Adipose tissue (tissue), 3 donors: Measurements from ENCODE around the gene CXCL16. TPM values are rescaled to one million over a fixed set of nuclear protein-coding genes. Genes with fewer than 3 reads are reported as not detected.

Experiments used
- H3K27ac ChIP-seq: one replicate; pipeline ENCODE4 v1.5.1; 2013; ENCODE audit warnings: low read depth, low read length
- WGBS, 3 donors: extraction: QIAGEN DNeasy Blood & Tissue Kit; methylation state at CpG; one replicate each; pipeline ENCODE4 v1.1.7; 2013; 5-methylcytosine and 5-hydroxymethylcytosine counted together
- polyA plus RNA-seq, 3 donors: library from polyadenylated mRNA; stranded (reverse); fragments of 200-250 nt; gene quantifications; one replicate each; pipeline ENCODE4 v1.2.3, GENCODE V29; 2013
- donor health status: healthy with polysubstance abuse.
- donor health status: Bipolar disorder and iron deficiency.
- donor health status: healthy.

The CXCL16 gene
- polyA plus RNA-seq, 3 donors, result 6.6 to 13.3 (median 12.1) TPM

- WGBS, 3 donors, result 48 to 72% (median 54%) methylated on average over 3 of the region's 3 CpGs
- no peak overlapping the region for H3K27ac ChIP-seq
Observed at GRCh38 chr17:4764595-4764994, 24.9 kb upstream of the CXCL16 start.

GRCh38 chr17:4759776-4760236 lies 20.1 kb upstream of the CXCL16 start:
- no peak overlapping the region for H3K27ac ChIP-seq
- WGBS, 3 donors, result 58 to 82% (median 79%) methylated on average over 10 of the region's 10 CpGs

GRCh38 chr17:4753392-4753791 lies 13.7 kb upstream of the CXCL16 start:
- WGBS, 3 donors, result 67 to 88% (median 82%) methylated on average over 1 of the region's 1 CpG
- H3K27ac ChIP-seq, result no peak overlapping the region

- no peak overlapping the region for H3K27ac ChIP-seq
- WGBS, 3 donors, result 45 to 68% (median 49%) methylated on average over 5 of the region's 5 CpGs
Observed at GRCh38 chr17:4751932-4752331, 12.2 kb upstream of the CXCL16 start.

DNA sequence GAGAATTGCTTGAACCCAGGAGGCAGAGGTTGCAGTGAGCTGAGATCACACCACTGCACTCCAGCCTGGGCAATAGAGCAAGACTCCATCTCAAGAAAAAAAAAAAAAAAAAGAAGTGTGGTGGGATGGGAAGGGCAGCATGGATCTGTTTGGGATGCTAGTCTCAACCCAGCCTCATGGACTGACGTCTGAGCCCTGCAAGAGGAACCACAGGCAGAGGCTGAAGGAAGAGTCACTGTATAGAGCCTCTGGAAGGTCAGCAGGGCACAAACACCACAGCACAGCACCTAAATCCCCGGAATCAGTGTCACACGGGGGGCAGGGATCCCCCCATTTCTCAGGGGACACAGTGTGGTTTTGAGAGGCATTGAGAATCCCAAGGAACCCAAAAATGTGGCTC lies 10.9 kb upstream of the CXCL16 start:
- 35 to 42% (median 36%) methylated on average over 3 of the region's 3 CpGs for WGBS, 3 donors
- no peak overlapping the region for H3K27ac ChIP-seq

DNA sequence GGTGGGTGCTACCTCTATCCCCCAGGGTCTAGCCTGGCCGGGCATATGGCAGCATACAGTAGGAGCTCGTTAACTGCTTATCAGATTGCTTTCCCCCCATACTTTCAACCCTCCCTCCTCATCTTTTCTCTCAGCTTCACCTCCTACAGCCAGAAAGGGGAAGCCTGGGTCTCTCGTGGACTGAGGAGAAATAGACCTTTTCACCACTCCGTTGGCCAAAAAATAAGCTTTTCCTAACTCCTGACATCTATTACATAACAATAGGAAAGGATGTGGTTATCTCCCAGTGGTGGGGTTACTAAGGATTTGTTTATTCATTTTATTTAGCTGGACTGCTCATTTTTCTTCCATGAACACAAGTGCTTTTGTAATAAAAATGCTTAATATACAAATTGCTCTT lies 9.0 kb upstream of the CXCL16 start:
- no peak overlapping the region for H3K27ac ChIP-seq
- 31 to 69% (median 39%) methylated on average over 4 of the region's 4 CpGs for WGBS, 3 donors

- 22 to 61% (median 25%) methylated on average over 5 of the region's 5 CpGs for WGBS, 3 donors
- H3K27ac ChIP-seq, result no peak overlapping the region
Observed at GRCh38 chr17:4747847-4748246, 8.1 kb upstream of the CXCL16 start.

GRCh38 chr17:4744999-4745969 lies 5.6 kb upstream of the CXCL16 start:
- H3K27ac ChIP-seq, result no peak overlapping the region
- WGBS, 3 donors, result 11 to 21% (median 20%) methylated on average over 49 to 51 of the region's 51 CpGs

DNA sequence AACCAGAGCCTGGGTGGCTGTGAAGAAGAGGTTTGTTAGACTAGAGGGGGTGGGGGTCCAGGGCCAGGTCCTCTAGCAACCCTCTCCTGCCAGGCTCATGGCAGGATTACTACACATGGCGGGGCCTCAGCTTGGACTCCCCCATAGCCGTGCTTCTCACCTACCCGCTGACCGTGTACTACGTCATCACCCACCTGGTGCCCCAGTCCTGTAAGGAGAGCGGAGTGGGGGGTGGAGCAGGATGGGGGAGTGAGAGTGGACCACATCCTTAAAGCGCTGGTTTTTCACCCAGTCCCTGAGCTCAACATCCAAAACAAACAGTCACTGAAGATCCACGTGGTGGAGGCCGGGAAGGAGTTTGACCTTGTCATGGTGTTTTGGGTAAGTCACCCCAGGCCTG lies 4.2 kb upstream of the CXCL16 start:
- H3K27ac ChIP-seq, result no peak overlapping the region
- 89 to 92% (median 91%) methylated on average over 9 of the region's 9 CpGs for WGBS, 3 donors

- 92 to 95% (median 95%) methylated on average over 8 of the region's 8 CpGs for WGBS, 3 donors
- no peak overlapping the region for H3K27ac ChIP-seq
Observed at GRCh38 chr17:4743216-4743615, 3.5 kb upstream of the CXCL16 start.

DNA sequence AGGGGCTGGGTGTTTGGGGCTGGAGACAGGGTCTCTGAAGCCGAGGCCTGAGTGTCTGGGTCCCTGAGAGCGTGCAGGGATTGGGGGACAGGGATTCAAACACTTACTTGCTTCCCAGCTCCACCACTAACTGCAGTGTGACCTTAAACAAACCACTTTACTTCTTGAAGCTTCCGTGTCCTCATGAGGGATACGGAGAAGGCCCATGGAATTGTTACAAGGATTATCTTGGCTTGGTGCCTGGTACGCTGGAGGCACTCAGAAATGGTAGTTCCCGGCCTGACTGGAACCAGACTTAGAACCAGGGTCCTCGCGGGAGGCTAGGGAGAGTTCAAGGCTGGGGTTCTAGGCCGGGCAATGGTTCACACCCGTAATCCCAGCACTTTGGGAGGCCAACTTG lies 2.9 kb upstream of the CXCL16 start:
- no peak overlapping the region for H3K27ac ChIP-seq
- WGBS, 3 donors, result 64 to 83% (median 82%) methylated on average over 10 of the region's 10 CpGs

- WGBS, 3 donors, result 90 to 98% (median 95%) methylated on average over 9 of the region's 9 CpGs
- no peak overlapping the region for H3K27ac ChIP-seq
Observed at GRCh38 chr17:4742133-4742532, 2.4 kb upstream of the CXCL16 start.

GRCh38 chr17:4741544-4741943 lies 1.8 kb upstream of the CXCL16 start:
- WGBS, 3 donors, result 93 to 97% (median 96%) methylated on average over 8 of the region's 8 CpGs
- no peak overlapping the region for H3K27ac ChIP-seq

DNA sequence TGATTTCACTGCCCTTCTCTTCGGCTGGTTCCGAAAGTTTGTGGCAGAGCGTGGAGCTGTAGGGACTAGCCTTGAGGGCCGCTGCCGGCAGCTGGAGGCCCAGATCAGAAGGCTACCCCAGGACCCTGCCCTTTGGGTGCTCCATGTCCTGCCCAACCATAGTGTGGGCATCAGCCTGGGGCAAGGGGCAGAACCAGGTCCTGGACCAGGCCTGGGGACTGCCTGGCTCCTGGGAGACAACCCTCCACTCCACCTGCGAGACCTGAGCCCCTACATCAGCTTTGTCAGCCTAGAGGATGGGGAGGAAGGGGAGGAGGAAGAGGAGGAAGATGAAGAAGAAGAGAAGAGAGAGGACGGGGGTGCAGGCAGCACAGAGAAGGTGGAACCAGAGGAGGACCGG lies 856 bp upstream of the CXCL16 start:
- 88 to 96% (median 95%) methylated on average over 8 of the region's 8 CpGs for WGBS, 3 donors
- H3K27ac ChIP-seq, result no peak overlapping the region

- no peak overlapping the region for H3K27ac ChIP-seq
- 11 to 20% (median 19%) methylated on average over 12 to 13 of the region's 13 CpGs for WGBS, 3 donors
Observed at GRCh38 chr17:4740025-4740351, 260 bp upstream of the CXCL16 start.

- H3K27ac ChIP-seq, result no peak overlapping the region
- 16 to 25% (median 19%) methylated on average over 41 of the region's 41 CpGs for WGBS, 3 donors
Observed at GRCh38 chr17:4738136-4739121, 1.3 kb downstream of the CXCL16 start.

GRCh38 chr17:4735876-4736651 lies 3.7 kb downstream of the CXCL16 start:
- no peak overlapping the region for H3K27ac ChIP-seq
- 49 to 79% (median 58%) methylated on average over 9 of the region's 9 CpGs for WGBS, 3 donors

GRCh38 chr17:4734857-4735475 lies 4.8 kb downstream of the CXCL16 start:
- H3K27ac ChIP-seq, result no peak overlapping the region
- WGBS, 3 donors, result 85 to 94% (median 93%) methylated on average over 8 of the region's 8 CpGs
